Endothelial cell of hepatic sinusoid (primary cell): ENCODE results near the gene EHD4.

Experiments used
- in situ Hi-C: cut with HindIII; loops from 2 replicates; pipeline ENCODE4 v1.10.0; 2017; ENCODE audit warnings: low sequenced_read_pairs

EHD4 gene

DNA sequence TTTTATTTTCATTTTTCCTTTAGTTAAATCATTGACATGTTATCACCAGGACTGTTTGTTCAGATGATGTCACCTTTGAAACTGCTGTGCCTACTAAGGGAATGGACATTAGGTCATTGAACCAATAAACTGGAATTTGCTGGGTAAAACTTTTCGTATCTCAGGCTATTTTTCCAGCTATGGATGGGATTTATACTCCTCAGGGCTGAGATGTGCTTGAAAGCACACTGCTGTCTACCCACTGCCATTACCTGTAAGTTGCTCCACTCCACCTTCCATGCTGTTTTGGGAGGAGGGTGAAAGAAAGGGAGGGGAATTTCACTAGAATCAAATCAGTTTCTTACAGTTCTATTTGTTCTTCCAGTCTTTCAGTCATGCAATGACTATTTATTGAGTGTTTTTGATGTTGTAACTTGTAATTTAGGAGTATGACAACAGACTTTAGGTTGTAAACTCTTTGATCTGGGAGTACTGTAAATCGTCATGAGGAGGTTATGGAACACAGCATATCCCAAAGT lies 11.3 kb downstream of the EHD4 start:
- in situ Hi-C loops: no loop called here

- in situ Hi-C loops: no loop called here
Measured at GRCh38 chr15:41958002-41958420, 14.3 kb downstream of the EHD4 start.

DNA sequence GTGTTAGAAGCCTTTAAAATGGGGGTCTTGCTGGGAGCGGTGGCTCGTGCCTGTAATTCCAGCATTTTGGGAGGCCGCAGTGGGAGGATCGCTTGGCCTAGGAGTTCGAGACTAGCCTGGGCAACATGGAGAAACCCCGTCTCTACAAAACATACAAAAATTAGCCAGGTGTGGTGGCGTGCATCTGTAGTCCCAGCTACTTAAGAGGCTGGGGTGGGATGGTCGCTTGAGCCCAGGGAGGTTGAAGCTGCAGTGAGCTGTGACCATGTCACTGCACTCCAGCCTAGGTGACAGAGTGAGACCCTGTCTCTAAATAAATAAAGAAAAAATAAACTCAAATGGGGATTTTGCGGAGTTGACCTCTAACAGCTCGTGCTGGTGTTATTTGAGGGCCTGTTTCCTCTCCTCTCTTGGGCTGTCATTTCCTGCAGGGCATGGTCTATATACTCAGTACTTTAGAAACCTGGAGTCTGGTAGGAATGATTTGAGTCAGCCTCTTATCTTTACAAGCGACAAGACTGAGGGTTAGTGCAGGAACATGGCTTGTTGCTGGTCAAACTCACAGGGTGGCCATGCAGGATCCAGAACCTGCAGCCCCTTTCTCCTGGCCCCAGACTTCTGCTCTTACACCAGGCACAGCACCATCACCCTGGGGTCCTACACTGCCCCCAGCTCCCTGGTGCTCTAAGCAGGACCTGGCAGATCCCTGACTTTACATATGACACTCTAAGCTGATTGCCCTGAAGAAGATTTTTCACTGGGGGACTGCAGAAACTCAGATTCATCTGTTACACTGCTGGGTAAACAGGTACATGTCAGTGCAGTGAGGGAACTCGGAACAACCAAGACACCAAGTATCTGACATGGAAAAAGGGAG lies 15.1 kb downstream of the EHD4 start:
- in situ Hi-C loops: no loop called here

GRCh38 chr15:41955807-41956525 lies 16.4 kb downstream of the EHD4 start:
- in situ Hi-C loops: no loop called here

GRCh38 chr15:41955100-41955499 lies 17.3 kb downstream of the EHD4 start:
- in situ Hi-C loops: no loop called here

DNA sequence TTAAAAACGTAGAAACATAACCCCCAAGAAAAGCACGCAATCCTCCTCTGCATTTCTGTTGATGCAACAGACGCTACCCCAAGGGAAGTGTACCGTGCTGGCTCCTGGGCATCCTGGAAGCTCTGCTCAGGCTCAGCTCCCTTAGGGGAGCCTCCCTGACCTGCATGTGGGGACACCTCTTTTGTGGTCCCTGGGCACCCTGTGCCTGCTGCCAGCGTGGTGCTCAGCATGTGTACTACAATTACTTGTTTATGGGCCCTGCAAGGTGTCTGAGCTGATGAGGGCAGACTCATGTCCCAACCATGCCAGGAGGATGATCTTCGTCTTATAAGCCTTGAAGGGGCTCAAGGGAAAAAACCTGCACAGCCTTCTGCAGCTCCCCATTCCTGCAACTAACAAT lies 18.3 kb downstream of the EHD4 start:
- in situ Hi-C loops: no loop called here

DNA sequence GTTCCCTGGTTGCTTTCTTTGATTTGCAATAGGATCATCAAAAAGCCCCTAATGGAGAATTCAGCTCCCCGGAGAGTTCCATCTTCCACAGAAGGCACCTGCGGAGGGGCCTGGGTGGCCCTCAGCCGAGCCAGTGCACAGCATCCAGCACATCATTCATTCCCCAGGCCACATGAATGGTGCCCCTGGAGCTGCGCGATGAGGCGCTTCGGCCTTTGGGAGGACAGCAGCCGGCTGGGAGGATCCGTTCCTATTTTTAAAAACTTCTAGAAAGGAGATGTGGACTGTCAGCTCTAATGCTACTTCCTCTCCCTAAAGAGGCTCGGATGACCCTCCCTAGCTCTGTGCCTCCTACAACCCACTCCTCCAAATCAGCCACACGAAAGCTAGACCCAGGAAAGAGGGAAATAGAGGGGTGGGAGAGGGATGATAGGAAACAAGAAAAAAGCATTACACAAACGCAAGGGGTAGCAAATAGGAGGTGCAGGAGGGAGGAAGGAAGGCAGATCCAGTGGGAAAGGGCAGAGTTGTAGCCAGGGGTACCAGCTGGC lies 20.3 kb downstream of the EHD4 start:
- in situ Hi-C loops: no loop called here

DNA sequence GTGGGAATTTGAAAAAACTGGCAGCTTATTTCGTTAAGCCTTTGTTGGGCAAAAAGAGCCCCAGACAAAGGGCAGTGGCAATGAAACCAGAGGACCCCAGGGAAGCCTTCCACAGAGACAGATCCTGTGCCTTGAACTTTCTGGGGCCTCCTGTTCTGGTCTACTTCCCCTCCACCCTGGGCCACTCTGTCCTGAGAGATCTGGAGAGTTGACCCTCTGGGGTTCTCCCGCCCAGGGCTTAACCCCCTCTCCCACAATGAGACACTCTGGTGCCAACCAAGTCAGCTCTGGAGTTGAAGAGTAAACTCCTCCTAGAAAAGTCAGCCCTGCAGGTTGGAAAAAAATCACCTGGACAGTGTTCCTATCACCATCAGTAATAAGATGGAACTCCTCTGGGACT lies 20.8 kb downstream of the EHD4 start:
- in situ Hi-C loops: no loop called here

DNA sequence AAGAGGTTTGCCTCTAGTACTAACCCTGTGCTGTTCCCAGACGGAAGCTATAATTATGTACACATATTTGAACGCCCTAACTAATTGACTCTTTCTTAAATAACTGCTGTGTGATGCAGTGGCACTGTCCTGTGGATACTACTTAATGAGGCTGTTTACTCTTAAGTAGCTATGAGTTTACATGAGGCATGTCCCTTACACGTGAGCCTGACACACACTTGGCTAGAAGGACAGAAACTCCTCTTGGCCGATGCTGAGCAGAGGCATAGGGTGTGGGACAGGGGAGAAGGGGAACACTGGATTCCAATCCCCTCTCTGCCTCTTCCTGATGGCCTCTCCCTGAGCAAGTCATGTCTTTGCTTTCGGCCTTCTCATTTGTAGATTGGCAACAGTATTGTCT lies 21.9 kb downstream of the EHD4 start:
- in situ Hi-C loops: no loop called here

- in situ Hi-C loops: no loop called here
Measured at GRCh38 chr15:41950127-41950483, 22.3 kb downstream of the EHD4 start.

GRCh38 chr15:41949401-41950126 lies 22.8 kb downstream of the EHD4 start:
- in situ Hi-C loops: no loop called here

DNA sequence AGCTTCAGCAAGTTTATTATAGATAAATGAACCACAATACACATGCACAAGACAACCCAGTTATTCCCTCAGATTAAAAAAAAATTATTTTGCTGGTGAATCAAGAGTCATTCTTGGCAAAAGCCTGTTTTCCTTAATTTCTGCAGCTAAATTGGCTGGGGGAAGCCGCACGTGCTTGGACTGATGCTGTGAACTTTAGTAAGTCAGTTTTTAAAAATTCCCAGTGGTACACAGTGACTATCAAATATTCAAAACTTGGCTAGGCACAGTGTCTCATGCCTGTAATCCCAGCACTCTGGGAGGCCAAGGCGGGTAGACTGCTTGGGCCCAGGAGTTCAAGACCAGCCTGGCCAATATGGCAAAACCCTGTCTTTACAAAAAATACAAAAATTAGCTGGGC lies 23.9 kb downstream of the EHD4 start:
- in situ Hi-C loops: no loop called here

DNA sequence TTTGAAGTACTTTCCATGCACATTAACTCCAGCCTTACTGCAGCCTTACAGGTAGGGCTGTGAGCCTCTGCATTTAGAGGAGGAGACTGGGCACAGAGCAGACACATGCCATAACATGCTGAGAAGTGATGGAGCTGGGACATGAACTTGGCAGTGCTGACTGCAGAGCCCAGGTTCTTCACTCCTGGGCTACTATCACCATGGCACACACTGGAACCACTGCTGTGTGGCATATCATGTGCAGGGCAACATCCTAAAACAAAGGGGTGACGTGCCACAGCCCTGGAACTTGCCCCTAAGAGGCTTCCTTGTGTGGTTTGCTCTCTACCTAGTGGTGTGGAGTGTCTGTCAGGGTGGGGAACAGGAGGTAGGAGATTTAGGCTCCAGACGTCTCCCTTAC lies 25.4 kb downstream of the EHD4 start:
- in situ Hi-C loops: no loop called here

- in situ Hi-C loops: no loop called here
Measured at GRCh38 chr15:41945731-41946130, 26.6 kb downstream of the EHD4 start.

DNA sequence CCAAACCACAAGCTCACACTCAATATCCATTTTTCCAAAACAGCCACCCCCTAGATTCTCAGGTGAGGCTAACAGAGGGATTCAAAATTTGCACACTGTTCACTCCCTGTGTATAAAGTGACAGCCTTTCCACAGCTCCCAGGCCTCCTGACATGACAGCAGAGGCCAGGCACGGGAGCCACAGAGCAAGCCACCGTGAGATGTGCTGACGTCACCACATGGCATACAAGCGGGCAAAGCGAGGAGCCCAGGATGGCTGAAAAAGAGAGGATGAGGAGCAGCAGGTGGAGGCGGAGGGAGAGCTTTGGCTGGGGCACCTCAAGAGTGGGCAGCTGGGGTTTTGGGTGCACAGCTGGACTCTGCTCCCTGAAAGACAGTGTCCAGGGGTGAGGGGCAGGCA lies 27.1 kb downstream of the EHD4 start:
- in situ Hi-C loops: no loop called here

GRCh38 chr15:41944313-41944940 lies 27.9 kb downstream of the EHD4 start:
- in situ Hi-C loops: no loop called here

DNA sequence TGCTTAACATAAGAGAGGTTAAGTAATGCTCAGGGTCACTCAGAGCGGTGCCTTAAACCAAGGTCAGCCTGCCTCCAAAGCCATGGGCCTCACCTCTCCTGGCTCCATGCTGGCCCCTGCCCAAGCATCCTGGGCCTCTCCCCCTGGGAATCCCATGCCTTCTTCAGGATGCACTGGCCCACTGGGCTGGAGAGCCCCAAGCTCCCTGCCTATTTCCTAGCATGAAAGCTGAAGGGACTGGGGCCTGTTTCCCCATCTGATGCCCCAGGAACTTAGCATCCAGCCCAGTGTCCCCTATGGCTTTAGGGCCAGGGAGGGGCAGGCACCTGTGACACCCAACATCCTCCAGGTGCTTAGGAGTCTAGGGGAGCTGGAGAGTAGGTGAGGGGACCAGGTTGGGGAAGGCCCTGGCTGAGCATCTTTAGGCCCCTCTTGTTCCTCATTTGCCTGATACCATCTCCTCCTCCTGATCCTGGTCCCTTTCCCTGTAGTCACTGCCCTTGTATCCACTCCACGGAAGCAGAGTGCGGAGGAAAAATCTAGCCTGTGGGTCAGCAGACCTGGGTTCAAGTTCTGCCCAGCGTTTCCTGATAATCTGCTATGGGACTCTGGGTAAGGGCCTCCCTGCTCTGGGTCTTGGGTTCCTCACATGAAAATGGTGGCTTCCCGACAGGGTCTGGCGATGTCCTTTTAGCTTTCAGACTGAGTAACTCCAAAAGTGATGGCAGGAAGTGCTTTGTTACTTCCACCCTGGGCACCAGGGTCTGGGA lies 28.6 kb downstream of the EHD4 start:
- in situ Hi-C loops: no loop called here

DNA sequence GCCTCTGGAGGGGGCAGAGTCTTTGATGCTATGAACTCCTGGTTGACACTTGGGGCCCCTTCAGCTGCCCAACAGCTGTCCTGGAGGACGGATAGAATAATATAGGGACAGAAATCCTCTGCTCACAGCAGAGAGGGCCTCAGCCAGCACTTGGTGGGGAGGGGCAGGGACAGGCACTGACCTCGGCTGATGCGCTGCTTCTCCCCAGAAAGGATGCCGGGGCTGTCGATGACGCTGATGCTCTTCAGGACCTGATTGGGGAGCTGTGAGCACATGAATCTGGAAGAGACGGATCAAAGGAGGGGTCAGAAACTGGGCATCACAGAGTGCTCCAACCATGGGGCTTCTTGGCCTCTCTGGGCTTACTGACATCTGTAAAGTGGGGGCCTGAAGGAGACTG lies 29.5 kb downstream of the EHD4 start:
- in situ Hi-C loops: no loop called here

DNA sequence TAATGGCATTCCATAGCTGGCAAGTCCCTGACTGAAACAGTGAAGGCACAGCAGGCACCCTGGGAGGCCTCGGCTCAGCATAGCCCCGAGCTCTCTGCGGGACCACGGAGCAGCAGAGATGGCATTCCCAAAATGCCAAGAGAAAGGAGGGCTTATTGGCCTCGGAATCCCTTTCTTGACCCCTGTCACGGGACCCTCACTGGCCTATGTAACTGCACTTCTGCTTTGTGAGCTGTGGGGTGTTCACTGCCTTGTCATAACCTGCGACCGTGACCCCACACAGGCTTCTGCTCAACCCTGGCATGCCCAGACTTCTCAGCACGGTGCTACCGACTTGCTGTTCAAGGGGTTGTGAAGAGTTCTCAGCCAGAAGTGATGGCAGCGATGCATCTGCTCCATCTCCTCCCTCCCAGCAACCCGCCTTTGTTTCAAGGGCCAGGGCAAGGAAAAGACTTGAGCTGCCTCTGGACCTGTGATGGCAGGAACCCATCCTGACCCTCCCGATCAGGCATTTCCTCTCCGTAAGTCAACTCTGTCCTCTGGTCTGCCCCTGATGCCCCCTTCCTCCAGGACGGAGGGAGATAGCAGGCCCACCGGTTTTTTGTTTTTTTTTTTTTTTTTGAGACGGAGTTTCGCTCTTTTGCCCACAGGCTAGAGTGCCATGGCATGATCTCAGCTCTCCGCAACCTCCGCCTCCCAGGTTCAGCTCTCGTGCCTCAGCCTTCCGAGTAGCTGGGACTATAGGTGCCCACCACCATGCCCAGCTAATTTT lies 30.5 kb downstream of the EHD4 start:
- in situ Hi-C loops: no loop called here
